ENCODE results near the gene PJVK. TPM values are rescaled to one million over a fixed set of nuclear protein-coding genes. Genes with fewer than 3 reads are reported as not detected.

PJVK gene
- total RNA-seq, 2 donors from 2014 or later, result 0.59 to 2.4 TPM

- Histone ChIP-seq H3K27me3 (no peaks in the 10 kb centered on the region), H3K4me1 (no peaks in the 10 kb centered on the region), H3K9me3 (no peaks in the 10 kb centered on the region), H3K27ac (no peak overlapping the region), H3K36me3 (peaks cover 46% of the 10 kb centered on the region), H3K4me3 (no peak overlapping the region)
- no peak for TF ChIP-seq CTCF (IDR thresholded peaks at IDR 0.05)
- DNase-seq (ENCODE audit: low spot score), result no peak
These were observed 54.9 kb downstream of the PJVK start for GRCh38 chr2:178506101-178506500.

GRCh38 chr2:178506524-178506923, 55.3 kb downstream of the PJVK start:
- Histone ChIP-seq H3K36me3 (peaks cover 42% of the 10 kb centered on the region), H3K4me1 (no peaks in the 10 kb centered on the region), H3K27ac (no peak overlapping the region), H3K9me3 (no peaks in the 10 kb centered on the region), H3K4me3 (no peak overlapping the region), H3K27me3 (no peaks in the 10 kb centered on the region)
- TF ChIP-seq CTCF (IDR thresholded peaks at IDR 0.05), result no peak
- no peak for DNase-seq (ENCODE audit: low spot score)

- H3K4me3 ChIP-seq, result no peak overlapping the region
- no peaks in the 10 kb centered on the region for H3K27me3 ChIP-seq
- no peaks in the 10 kb centered on the region for H3K9me3 ChIP-seq
- H3K27ac ChIP-seq, result no peak overlapping the region
- TF ChIP-seq CTCF (IDR thresholded peaks at IDR 0.05), result no peak
- H3K4me1 ChIP-seq, result no peaks in the 10 kb centered on the region
- H3K36me3 ChIP-seq, result peaks cover 37% of the 10 kb centered on the region
- DNase-seq (ENCODE audit: low spot score), result no peak
These were observed 55.8 kb downstream of the PJVK start for GRCh38 chr2:178506949-178507348.

- TF ChIP-seq CTCF (IDR thresholded peaks at IDR 0.05), result no peak
- Histone ChIP-seq H3K27me3 (no peaks in the 10 kb centered on the region), H3K9me3 (no peaks in the 10 kb centered on the region), H3K4me3 (no peak overlapping the region), H3K4me1 (no peaks in the 10 kb centered on the region), H3K36me3 (peaks cover 26% of the 10 kb centered on the region), H3K27ac (no peak overlapping the region)
- no peak for DNase-seq (ENCODE audit: low spot score)
These were observed 57.5 kb downstream of the PJVK start for GRCh38 chr2:178508646-178509045.

- Histone ChIP-seq H3K4me1 (no peaks in the 10 kb centered on the region), H3K4me3 (no peak overlapping the region), H3K27ac (no peak overlapping the region), H3K27me3 (no peaks in the 10 kb centered on the region), H3K9me3 (no peaks in the 10 kb centered on the region), H3K36me3 (peaks cover 13% of the 10 kb centered on the region)
- DNase-seq (ENCODE audit: low spot score), result no peak
- no peak for TF ChIP-seq CTCF (IDR thresholded peaks at IDR 0.05)
These were observed 59.2 kb downstream of the PJVK start for GRCh38 chr2:178510384-178510783.

Other genes starting within 250 kb of the PJVK start
- 10 to 100 TPM; 41.4 to 47.1 TPM for gene PRKRA, start 203 bp upstream of the PJVK start, total RNA-seq
- gene FKBP7, start 27.2 kb downstream of the PJVK start, total RNA-seq, result 10 to 100 TPM; 10.8 to 13.4 TPM
- gene PLEKHA3, start 29.1 kb downstream of the PJVK start, total RNA-seq, result 10 to 100 TPM; 11.1 to 12.1 TPM